ENCODE data around the gene VPS8. TPM values are rescaled to one million over a fixed set of nuclear protein-coding genes. Genes with fewer than 3 reads are reported as not detected.
A peak's percentile ranks its signal among the peaks of the same experiment; 100 is the strongest.

Gene VPS8
- total and polyA plus RNA-seq, 9 of the 15 experiments (the other 6 are each of a cell fraction or from before 2014, with no cell fraction given): 7.2 to 41.0 (median 28.3) TPM

DNA sequence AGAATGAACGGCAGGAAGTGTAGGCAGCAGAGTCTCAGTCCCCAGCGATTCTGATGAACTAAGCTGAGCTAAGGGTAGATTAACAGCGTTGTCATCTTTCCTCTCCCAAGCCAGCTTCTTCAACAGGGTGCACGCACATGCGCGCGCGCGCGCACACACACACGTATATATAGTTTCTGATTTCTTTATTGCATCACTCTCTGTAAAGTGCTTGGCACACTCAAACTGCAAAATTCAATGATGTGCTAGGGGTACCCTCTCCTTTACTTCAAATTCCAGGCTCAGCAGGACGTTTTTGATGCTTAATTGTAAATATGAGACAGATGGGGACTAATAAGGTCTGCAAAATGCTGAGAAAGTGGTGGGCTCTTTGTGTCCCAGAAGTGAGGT is 26.1 kb upstream of the VPS8 start:
- no peak overlapping the region for H3K9ac ChIP-seq (ENCODE audit: insufficient read depth in 1 of 2, low read depth in 2 of 2, low read length in 2 of 2)
- FAIRE-seq: no peak
- no peak for ATAC-seq
- ChIA-PET CTCF (ENCODE audit: low intra/inter-chr PET ratio) (interaction anchor here (1.1 kb wide), 1 partner anchor 228 kb away, joined by 3 read pairs; no protein-coding TSS in a partner anchor), POLR2A (interaction anchor here (0.7 to 1.7 kb wide), 2 partner anchors 74 to 278 kb away, joined by 3 to 4 read pairs; partner anchors contain the start of gene MAGEF1)
- TF ChIP-seq FOXK2 (conservative IDR thresholded peaks at IDR 0.05 in 1 of 2, IDR thresholded peaks at IDR 0.05 in 1 of 2; ENCODE audit: low read depth in 2 of 2) (no peak), NRF1 (conservative IDR thresholded peaks at IDR 0.05 in 1 of 2, IDR thresholded peaks at IDR 0.05 in 1 of 2) (peak; percentile 57 to 58), CEBPG (CRISPR knock-in tag; IDR thresholded peaks at IDR 0.05) (no peak), CEBPG (tag; conservative IDR thresholded peaks at IDR 0.05 in 1 of 2, IDR thresholded peaks at IDR 0.05 in 1 of 2) (peak; percentile 13 to 27; a peak in 1 of 4 replicates)
- no peak overlapping the region for H3K4me3 ChIP-seq
- H4K20me1 ChIP-seq (replicated peaks; ENCODE audit: control insufficient read depth, insufficient read depth, low read length): no peaks in the 10 kb centered on the region
- H3K79me2 ChIP-seq (ENCODE audit: control insufficient read depth, insufficient read depth, low read length): no peaks in the 10 kb centered on the region
- intact Hi-C loops (cut with micrococcal nuclease): no loop called here
- in situ Hi-C loops (cut with MboI): loop anchor here (25.0 kb wide), 1 partner anchor 374 kb away; no protein-coding TSS in a partner anchor
- peaks cover 54 to 86% of the 10 kb centered on the region in 2 experiments for H3K27me3 ChIP-seq (ENCODE audit: control insufficient read depth in 2 of 2, insufficient read depth in 2 of 2, low read length in 2 of 2)
- DNase-seq (ENCODE audit: extremely low read depth in 1 of 4, low spot score in 3 of 4): no peak
- H3K9me1 ChIP-seq (ENCODE audit: control insufficient read depth, insufficient read depth, low read length): no peaks in the 10 kb centered on the region
- no peaks in the 10 kb centered on the region for H3K4me1 ChIP-seq (replicated peaks in 1 of 2; ENCODE audit: control insufficient read depth in 2 of 2, insufficient read depth in 2 of 2, low read length in 2 of 2)
- 59% methylated on average over 12 of the region's 12 CpGs for WGBS (ENCODE audit: insufficient coverage, low coverage, missing lambda C conversion rate)
- BruUV-seq (replicated peaks): no TSS peak
- no peak overlapping the region for H2AFZ ChIP-seq (ENCODE audit: low read depth, low read length)
- no peaks in the 10 kb centered on the region for H3K9me3 ChIP-seq (replicated peaks; ENCODE audit: control insufficient read depth, insufficient read depth, low read depth, low read length)
- H3K4me2 ChIP-seq (ENCODE audit: insufficient read depth, low read length): no peak overlapping the region
- H3K36me3 ChIP-seq (ENCODE audit: control insufficient read depth, insufficient read depth, low read length): no peaks in the 10 kb centered on the region
- no peak overlapping the region for H3K27ac ChIP-seq (ENCODE audit: extremely low read depth, low read depth, low read length)

DNA sequence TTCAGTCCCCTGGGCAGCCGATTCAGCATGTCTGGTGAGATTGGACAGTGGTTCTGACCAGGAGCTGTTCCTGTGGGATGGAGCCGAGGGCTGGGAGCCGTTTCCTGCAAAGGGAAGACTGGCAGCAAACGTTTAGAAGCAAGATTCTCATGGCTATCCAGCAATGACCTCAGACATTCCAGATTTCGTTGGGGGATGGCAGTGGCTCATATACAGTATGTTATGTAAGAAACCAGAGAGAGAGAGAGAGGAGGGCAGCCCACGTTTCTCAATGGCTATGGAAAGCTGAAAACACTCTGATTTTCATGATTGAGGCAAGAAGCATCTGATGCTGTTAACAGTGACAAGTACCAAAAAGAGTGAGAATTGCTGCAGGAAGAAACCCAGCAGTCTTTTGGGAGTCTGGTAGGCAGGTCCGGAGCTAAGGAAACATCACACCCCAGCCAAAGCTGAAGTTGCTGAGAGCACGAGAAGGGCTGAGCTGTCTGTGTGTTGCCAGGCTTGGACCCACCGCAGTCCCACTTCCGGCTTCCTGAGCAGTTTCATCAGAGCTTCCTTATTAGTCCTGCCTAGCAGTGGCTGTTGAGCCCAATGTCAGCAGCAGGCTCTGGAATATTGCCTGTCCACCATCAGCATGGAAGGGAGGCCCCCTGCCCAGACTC is 25.6 kb upstream of the VPS8 start:
- in situ Hi-C loops (cut with MboI): loop anchor here (25.0 kb wide), 1 partner anchor 374 kb away; no protein-coding TSS in a partner anchor
- H3K9ac ChIP-seq (ENCODE audit: insufficient read depth in 1 of 2, low read depth in 2 of 2, low read length in 2 of 2): no peak overlapping the region
- TF ChIP-seq RAD51 (IDR thresholded peaks at IDR 0.05; ENCODE audit: borderline replicate concordance, low read depth) (no peak), ELF1 (tag; IDR thresholded peaks at IDR 0.05) (peak; percentile 25; the same call in 1 of the 2 replicates), TBL1XR1 (IDR thresholded peaks at IDR 0.05; ENCODE audit: low read length in 2 of 2) (no peak)
- FAIRE-seq (no peak), ATAC-seq (no peak), DNase-seq (ENCODE audit: extremely low read depth in 1 of 4, low spot score in 3 of 4) (no peak)
- H3K9me1 ChIP-seq (ENCODE audit: control insufficient read depth, insufficient read depth, low read length): no peaks in the 10 kb centered on the region
- intact Hi-C loops (cut with micrococcal nuclease): no loop called here
- H3K27me3 ChIP-seq (ENCODE audit: control insufficient read depth in 2 of 2, insufficient read depth in 2 of 2, low read length in 2 of 2): peaks cover 58 to 86% of the 10 kb centered on the region in 2 experiments
- BruUV-seq (replicated peaks): no TSS peak
- no peak overlapping the region for H3K27ac ChIP-seq (ENCODE audit: extremely low read depth, low read depth, low read length)
- no peaks in the 10 kb centered on the region for H3K9me3 ChIP-seq (replicated peaks; ENCODE audit: control insufficient read depth, insufficient read depth, low read depth, low read length)
- H2AFZ ChIP-seq (ENCODE audit: low read depth, low read length): 0 out of 2 replicates have a peak overlapping the region, but pooled peaks have one; percentile 37
- ChIA-PET POLR2A (interaction anchor here (0.6 kb wide), 1 partner anchor 235 kb away, joined by 3 read pairs; no protein-coding TSS in a partner anchor), CTCF (ENCODE audit: low intra/inter-chr PET ratio) (no interaction called here)
- no peaks in the 10 kb centered on the region for H3K79me2 ChIP-seq (ENCODE audit: control insufficient read depth, insufficient read depth, low read length)
- 7% methylated on average over 10 of the region's 10 CpGs for WGBS (ENCODE audit: insufficient coverage, low coverage, missing lambda C conversion rate)
- no peaks in the 10 kb centered on the region for H3K4me1 ChIP-seq (replicated peaks in 1 of 2; ENCODE audit: control insufficient read depth in 2 of 2, insufficient read depth in 2 of 2, low read length in 2 of 2)
- no peak overlapping the region for H3K4me3 ChIP-seq
- H4K20me1 ChIP-seq (replicated peaks; ENCODE audit: control insufficient read depth, insufficient read depth, low read length): no peaks in the 10 kb centered on the region
- no peaks in the 10 kb centered on the region for H3K36me3 ChIP-seq (ENCODE audit: control insufficient read depth, insufficient read depth, low read length)
- no peak overlapping the region for H3K4me2 ChIP-seq (ENCODE audit: insufficient read depth, low read length)

Measured in K562 (cell line).